Thyroid gland (tissue), 4 donors: ENCODE data around the gene KRTAP3-3.

ENCODE experiments used
- CTCF ChIP-seq, 6 experiments: fragments of 200-600 bp in 3 of 6; fragments of 450-650 bp in 3 of 6; sonication (generic) in 3 of 6; IDR thresholded peaks; one replicate each; pipeline ENCODE4 v1.5.1; 2016 to 2019; ENCODE audit warnings: antibody characterized with exemption in 6 of 6, mild to moderate bottlenecking in 2 of 6, inconsistent platforms in 1 of 6, moderate library complexity in 1 of 6
- POLR2A ChIP-seq, 2 donors: fragments of 450-650 bp; IDR thresholded peaks; one replicate each; pipeline ENCODE4 v1.6.1; 2017; ENCODE audit warnings: antibody characterized with exemption in 2 of 2, mild to moderate bottlenecking in 2 of 2, moderate library complexity in 1 of 2

GRCh38 chr17:40956401-40957254 lies 37.3 kb downstream of the KRTAP3-3 start:
- TF ChIP-seq POLR2A (IDR thresholded peaks at IDR 0.05) (no peak), CTCF (IDR thresholded peaks at IDR 0.05) (no peak)
